Tibial nerve (tissue), 3 donors: ENCODE data around the gene IQGAP2.

ENCODE experiments used
- CTCF ChIP-seq, 5 experiments: fragments of 200-600 bp in 3 of 5; fragments of 450-650 bp in 2 of 5; sonication (generic) in 3 of 5; IDR thresholded peaks; one replicate each; pipeline ENCODE4 v1.5.1; 2016 to 2019; ENCODE audit warnings: antibody characterized with exemption in 5 of 5, mild to moderate bottlenecking in 3 of 5, moderate library complexity in 2 of 5
- POLR2A ChIP-seq, 2 donors: fragments of 450-650 bp; IDR thresholded peaks; one replicate each; pipeline ENCODE4 v1.6.1; 2017; ENCODE audit warnings: antibody characterized with exemption in 2 of 2, mild to moderate bottlenecking in 2 of 2, moderate library complexity in 2 of 2

DNA sequence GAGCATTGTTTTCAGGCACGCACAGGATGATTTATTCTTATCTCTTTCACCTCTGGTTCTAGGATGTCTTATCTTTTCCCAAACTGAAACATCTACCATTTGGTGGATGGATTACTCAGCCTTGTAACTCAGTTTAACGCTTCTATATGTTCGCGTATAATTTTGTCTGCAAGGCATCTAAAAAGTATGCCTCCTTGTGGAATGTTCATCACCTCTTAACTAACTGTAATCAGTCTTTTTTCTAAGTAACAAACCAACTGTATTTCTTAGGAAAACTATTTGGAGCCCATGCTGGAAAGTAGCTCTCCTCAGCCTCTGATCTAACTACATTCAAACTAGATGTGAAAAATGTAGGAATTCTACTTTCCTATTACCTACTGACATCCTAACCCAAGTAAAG, 231.6 kb downstream of the IQGAP2 start:
- TF ChIP-seq CTCF (IDR thresholded peaks at IDR 0.05) (no peak), POLR2A (IDR thresholded peaks at IDR 0.05) (no peak)
